Measurements from ENCODE around the gene TMBIM6.
"Not testable (repeated sequence)": the region's sequence is repeated elsewhere in the genome, so short reads cannot be mapped to it uniquely, and the experiment has no call there.

The TMBIM6 gene

GRCh38 chr12:49740930-49741881 is at the start of gene TMBIM6:
TSS of gene TMBIM6 (plus strand) at chr12:49741557. CDS start at chr12:49752494, 10,937 bp downstream.
- peak; percentile 82 for DNase-seq (ENCODE audit: low spot score)

- no peak for DNase-seq (ENCODE audit: low spot score)
Measured at GRCh38 chr12:49692851-49693250, 48.5 kb upstream of the TMBIM6 start.

- no peak for DNase-seq (ENCODE audit: low spot score)
Measured at GRCh38 chr12:49693931-49694444, 47.4 kb upstream of the TMBIM6 start.

- DNase-seq (ENCODE audit: low spot score), result no peak
Measured at GRCh38 chr12:49696723-49697122, 44.6 kb upstream of the TMBIM6 start.

- no peak for DNase-seq (ENCODE audit: low spot score)
Measured at GRCh38 chr12:49697808-49698207, 43.5 kb upstream of the TMBIM6 start.

GRCh38 chr12:49698619-49699545 is 42.5 kb upstream of the TMBIM6 start:
- DNase-seq (ENCODE audit: low spot score), result no peak

GRCh38 chr12:49702009-49702408 is 39.3 kb upstream of the TMBIM6 start:
- no peak for DNase-seq (ENCODE audit: low spot score)

- DNase-seq (ENCODE audit: low spot score), result no peak
Measured at GRCh38 chr12:49702676-49703215, 38.6 kb upstream of the TMBIM6 start.

GRCh38 chr12:49703647-49704137 is 37.7 kb upstream of the TMBIM6 start:
- DNase-seq (ENCODE audit: low spot score), result no peak

GRCh38 chr12:49705479-49706134 is 35.8 kb upstream of the TMBIM6 start:
- DNase-seq (ENCODE audit: low spot score), result no peak

GRCh38 chr12:49706351-49707127 is 34.8 kb upstream of the TMBIM6 start:
- DNase-seq (ENCODE audit: low spot score), result no peak

GRCh38 chr12:49707128-49707811 is 34.1 kb upstream of the TMBIM6 start, which contains the start of gene FMNL3:
TSS of gene FMNL3 (minus strand) at chr12:49707405. CDS start at chr12:49707180, 225 bp downstream.
- peak; percentile 95 for DNase-seq (ENCODE audit: low spot score)

GRCh38 chr12:49707812-49708147 is 33.6 kb upstream of the TMBIM6 start:
- DNase-seq (ENCODE audit: low spot score), result no peak

- DNase-seq (ENCODE audit: low spot score), result no peak
Measured at GRCh38 chr12:49708851-49709250, 32.5 kb upstream of the TMBIM6 start.

GRCh38 chr12:49713952-49714351 is 27.4 kb upstream of the TMBIM6 start:
- DNase-seq (ENCODE audit: low spot score), result not testable (repeated sequence)

GRCh38 chr12:49716553-49716952 is 24.8 kb upstream of the TMBIM6 start:
- no peak for DNase-seq (ENCODE audit: low spot score)

- DNase-seq (ENCODE audit: low spot score), result not testable (repeated sequence)
Measured at GRCh38 chr12:49717800-49718199, 23.6 kb upstream of the TMBIM6 start.

- no peak for DNase-seq (ENCODE audit: low spot score)
Measured at GRCh38 chr12:49720214-49720613, 21.1 kb upstream of the TMBIM6 start.

GRCh38 chr12:49721355-49721754 is 20.0 kb upstream of the TMBIM6 start:
- DNase-seq (ENCODE audit: low spot score), result not testable (repeated sequence)

GRCh38 chr12:49728446-49728845 is 12.9 kb upstream of the TMBIM6 start:
- no peak for DNase-seq (ENCODE audit: low spot score)

All from HuH-7.5 (cell line).